HL-60 (cell line): ENCODE results near the gene NUDT3.

Source experiments
- DNase-seq, 2 experiments: peaks; one replicate each; pipeline ENCODE4 v3.0.0-alpha.2; 2010 to 2020; ENCODE audit warnings: low read depth in 1 of 2, low spot score in 1 of 2
- H3K27ac ChIP-seq: fragments of 250-450 bp; sonication (Bioruptor Pico); replicated peaks from 2 replicates; pipeline ENCODE4 v1.5.1; 2020; ENCODE audit warnings: mild to moderate bottlenecking, moderate library complexity
- H3K27me3 ChIP-seq: fragments of 250-450 bp; sonication (Bioruptor Pico); 2 replicates; pipeline ENCODE4 v1.5.1; 2021; ENCODE audit warnings: mild to moderate bottlenecking, moderate library complexity; ENCODE audit not compliant: insufficient read depth, poor library complexity, severe bottlenecking
- H3K4me3 ChIP-seq: replicated peaks from 2 replicates; pipeline ENCODE4 v1.5.1; 2011; ENCODE audit warnings: mild to moderate bottlenecking, control low read depth, low read length; ENCODE audit not compliant: insufficient read depth
- GABPA ChIP-seq: IDR thresholded peaks from 2 replicates; pipeline ENCODE4 v1.6.1; 2012; ENCODE audit warnings: low read depth
- POLR2AphosphoS5 ChIP-seq: IDR thresholded peaks from 2 replicates; pipeline ENCODE4 v1.6.1; 2012; ENCODE audit warnings: low read depth
- SPI1 ChIP-seq: IDR thresholded peaks from 2 replicates; pipeline ENCODE4 v1.6.1; 2012; ENCODE audit warnings: low read depth, mild to moderate bottlenecking, borderline replicate concordance
- TF ChIP-seq, protein P1 (sequence below): IDR thresholded peaks from 2 replicates; pipeline ENCODE4 v1.6.1; 2012; ENCODE audit warnings: low read depth; ENCODE audit not compliant: insufficient replicate concordance
- TF ChIP-seq, protein P2 (sequence below): IDR thresholded peaks from one replicate; pipeline ENCODE4 v1.5.1; 2011; ENCODE audit warnings: low read length, control low read depth, inconsistent platforms; ENCODE audit not compliant: insufficient read depth

NUDT3 gene

DNA sequence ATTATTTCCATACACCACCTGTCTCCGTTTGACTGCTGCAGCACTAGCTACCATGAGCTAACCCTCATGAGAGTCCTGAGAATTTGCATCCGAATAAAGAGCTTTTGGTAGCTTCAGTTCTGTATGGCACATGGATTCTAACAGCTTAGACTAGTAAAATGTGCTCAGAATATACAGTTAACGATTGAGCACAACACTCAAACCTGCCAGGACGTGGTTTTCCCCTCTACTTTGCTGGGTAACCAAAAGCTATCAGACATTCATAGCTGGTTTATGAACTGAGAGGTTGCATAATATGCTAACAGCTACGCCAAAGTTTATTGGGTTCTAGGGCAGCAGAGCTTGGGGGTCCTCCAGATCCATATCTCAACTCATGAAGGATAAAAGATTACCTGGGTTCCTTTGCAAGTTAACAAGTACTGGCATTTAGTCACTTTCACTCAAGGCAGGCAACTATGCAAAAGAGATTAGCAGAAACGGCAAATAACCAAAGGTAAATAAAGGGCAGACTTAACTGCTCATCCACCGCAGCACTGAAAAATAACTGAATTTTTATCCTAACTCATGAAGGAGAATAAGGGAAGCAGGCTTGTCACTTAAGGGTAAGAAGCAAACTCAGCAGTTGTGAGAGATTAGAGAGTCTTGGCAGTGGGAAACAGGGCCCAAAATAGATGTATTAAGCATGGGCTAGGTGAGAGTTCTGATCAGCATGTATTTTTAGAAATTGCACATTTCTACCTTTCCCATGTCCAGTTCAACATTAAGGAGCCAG is 29.4 kb downstream of the NUDT3 start:
- no peak for DNase-seq
- Histone ChIP-seq H3K27me3 (no peaks in the 10 kb centered on the region), H3K27ac (peak overlapping the region; percentile 52), H3K4me3 (no peak overlapping the region)
- TF ChIP-seq, protein P1, sequence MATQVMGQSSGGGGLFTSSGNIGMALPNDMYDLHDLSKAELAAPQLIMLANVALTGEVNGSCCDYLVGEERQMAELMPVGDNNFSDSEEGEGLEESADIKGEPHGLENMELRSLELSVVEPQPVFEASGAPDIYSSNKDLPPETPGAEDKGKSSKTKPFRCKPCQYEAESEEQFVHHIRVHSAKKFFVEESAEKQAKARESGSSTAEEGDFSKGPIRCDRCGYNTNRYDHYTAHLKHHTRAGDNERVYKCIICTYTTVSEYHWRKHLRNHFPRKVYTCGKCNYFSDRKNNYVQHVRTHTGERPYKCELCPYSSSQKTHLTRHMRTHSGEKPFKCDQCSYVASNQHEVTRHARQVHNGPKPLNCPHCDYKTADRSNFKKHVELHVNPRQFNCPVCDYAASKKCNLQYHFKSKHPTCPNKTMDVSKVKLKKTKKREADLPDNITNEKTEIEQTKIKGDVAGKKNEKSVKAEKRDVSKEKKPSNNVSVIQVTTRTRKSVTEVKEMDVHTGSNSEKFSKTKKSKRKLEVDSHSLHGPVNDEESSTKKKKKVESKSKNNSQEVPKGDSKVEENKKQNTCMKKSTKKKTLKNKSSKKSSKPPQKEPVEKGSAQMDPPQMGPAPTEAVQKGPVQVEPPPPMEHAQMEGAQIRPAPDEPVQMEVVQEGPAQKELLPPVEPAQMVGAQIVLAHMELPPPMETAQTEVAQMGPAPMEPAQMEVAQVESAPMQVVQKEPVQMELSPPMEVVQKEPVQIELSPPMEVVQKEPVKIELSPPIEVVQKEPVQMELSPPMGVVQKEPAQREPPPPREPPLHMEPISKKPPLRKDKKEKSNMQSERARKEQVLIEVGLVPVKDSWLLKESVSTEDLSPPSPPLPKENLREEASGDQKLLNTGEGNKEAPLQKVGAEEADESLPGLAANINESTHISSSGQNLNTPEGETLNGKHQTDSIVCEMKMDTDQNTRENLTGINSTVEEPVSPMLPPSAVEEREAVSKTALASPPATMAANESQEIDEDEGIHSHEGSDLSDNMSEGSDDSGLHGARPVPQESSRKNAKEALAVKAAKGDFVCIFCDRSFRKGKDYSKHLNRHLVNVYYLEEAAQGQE, result no peak
- TF ChIP-seq SPI1 (no peak), POLR2AphosphoS5 (no peak), GABPA (no peak)
- TF ChIP-seq, protein P2, sequence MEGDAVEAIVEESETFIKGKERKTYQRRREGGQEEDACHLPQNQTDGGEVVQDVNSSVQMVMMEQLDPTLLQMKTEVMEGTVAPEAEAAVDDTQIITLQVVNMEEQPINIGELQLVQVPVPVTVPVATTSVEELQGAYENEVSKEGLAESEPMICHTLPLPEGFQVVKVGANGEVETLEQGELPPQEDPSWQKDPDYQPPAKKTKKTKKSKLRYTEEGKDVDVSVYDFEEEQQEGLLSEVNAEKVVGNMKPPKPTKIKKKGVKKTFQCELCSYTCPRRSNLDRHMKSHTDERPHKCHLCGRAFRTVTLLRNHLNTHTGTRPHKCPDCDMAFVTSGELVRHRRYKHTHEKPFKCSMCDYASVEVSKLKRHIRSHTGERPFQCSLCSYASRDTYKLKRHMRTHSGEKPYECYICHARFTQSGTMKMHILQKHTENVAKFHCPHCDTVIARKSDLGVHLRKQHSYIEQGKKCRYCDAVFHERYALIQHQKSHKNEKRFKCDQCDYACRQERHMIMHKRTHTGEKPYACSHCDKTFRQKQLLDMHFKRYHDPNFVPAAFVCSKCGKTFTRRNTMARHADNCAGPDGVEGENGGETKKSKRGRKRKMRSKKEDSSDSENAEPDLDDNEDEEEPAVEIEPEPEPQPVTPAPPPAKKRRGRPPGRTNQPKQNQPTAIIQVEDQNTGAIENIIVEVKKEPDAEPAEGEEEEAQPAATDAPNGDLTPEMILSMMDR, result no peak

DNA sequence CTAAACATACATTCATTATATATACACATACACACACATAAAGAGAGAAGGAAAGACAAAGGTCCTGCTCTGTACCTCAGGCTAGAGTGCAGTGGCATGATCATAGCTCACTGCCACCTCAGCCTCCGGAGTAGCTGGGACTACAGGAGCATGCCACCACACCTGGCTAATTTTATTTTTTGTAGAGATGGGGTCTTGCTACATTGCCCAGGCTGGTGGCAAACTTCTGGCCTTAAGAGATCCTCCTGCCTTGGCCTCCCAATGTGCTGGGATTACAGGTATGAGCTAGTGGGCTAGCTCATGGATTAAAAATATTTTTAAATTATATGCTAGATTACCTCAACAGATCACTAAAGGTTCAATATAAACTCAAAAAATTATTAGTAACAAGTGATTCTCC is 30.3 kb downstream of the NUDT3 start:
- Histone ChIP-seq H3K4me3 (no peak overlapping the region), H3K27ac (peak overlapping the region; percentile 52), H3K27me3 (no peaks in the 10 kb centered on the region)
- no peak for DNase-seq
- no peak for TF ChIP-seq GABPA
- TF ChIP-seq, protein P1, result no peak
- TF ChIP-seq POLR2AphosphoS5, result no peak
- TF ChIP-seq SPI1, result no peak
- TF ChIP-seq, protein P2, result no peak

DNA sequence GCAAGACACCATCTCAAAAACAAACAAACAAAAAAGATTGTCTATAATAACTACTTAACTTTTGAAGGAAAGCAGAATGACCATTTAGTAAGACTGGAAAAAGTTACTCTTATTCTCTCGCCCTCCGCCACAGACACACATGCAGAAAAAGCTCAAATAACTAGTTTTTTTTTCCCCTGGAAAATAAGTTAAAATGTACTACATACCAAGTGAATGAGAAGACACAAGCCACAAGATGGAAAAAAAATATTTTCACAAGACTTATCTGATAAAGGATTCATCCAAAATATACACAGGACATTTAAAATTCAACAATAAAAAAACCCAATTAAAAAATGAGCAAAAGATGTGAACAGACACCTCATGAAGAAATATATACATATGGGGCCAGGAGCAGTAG is 31.9 kb downstream of the NUDT3 start:
- no peak overlapping the region for H3K4me3 ChIP-seq
- no peaks in the 10 kb centered on the region for H3K27me3 ChIP-seq
- no peak for DNase-seq
- TF ChIP-seq POLR2AphosphoS5, result no peak
- TF ChIP-seq, protein P1, result no peak
- TF ChIP-seq GABPA, result no peak
- no peak overlapping the region for H3K27ac ChIP-seq
